Forelimb muscle (tissue), 1 donor: ENCODE data around the gene SCT. TPM values are rescaled to one million over a fixed set of nuclear protein-coding genes. Genes with fewer than 3 reads are reported as not detected.

Experiments used
- DNase-seq: peaks from one replicate; pipeline ENCODE4 v3.0.0-alpha.2; 2013; ENCODE audit warnings: low read depth
- polyA plus RNA-seq: library from polyadenylated mRNA; unstranded; fragments of 120-200 nt; gene quantifications from one replicate; pipeline ENCODE4 v1.2.1, GENCODE V29; 2013; ENCODE audit not compliant: insufficient read length

Gene SCT
- polyA plus RNA-seq, 1 donor: 97.2 TPM

DNA sequence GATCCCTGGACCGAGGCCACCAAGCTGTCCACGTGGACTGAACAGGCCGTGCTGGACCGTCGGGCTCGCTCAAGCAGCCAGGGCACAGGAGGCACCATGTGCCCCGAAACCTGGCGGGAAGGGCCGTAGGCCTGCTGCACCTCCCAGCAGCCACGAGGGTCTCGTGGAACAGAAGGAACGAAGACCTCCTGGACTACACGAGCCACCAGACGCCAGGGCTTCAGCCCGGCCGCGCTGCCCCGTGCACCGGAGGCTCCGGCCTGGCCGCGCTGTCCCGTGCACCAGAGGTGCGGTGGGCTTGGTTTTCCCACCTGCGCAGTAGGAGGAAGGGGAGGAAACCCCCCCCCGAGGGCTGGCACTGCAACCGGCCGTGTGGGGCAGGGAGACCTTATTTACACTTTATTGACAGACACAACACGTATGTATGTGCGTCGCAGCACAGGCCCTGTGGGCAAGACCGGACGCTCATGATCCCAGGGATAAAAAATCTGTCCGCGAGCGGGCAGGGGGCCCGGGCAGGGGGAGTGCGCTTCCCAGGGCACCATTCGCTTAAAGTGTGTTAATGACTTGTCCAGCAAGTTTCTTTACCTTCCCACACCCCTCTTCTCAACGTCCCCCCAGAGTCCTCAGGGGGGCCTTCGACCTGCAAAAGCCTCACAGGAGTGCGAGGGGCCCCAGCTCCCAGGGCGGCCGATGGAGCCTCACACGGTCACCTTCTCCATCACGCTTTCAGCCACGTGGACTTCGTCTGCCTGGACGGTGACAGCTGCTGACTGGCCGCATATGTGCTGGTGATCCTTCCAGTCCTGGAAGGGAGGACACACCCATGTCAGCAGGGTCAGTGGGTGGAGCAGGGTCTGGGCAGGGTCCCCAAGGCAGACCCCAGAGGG, 17.1 kb upstream of the SCT start:
- DNase-seq: no peak

- DNase-seq: no peak
These were observed 16.4 kb upstream of the SCT start for GRCh38 chr11:643366-643765.

- no peak for DNase-seq
These were observed 14.9 kb upstream of the SCT start for GRCh38 chr11:641806-642370.

- no peak for DNase-seq
These were observed 13.2 kb upstream of the SCT start for GRCh38 chr11:640021-640706.

DNA sequence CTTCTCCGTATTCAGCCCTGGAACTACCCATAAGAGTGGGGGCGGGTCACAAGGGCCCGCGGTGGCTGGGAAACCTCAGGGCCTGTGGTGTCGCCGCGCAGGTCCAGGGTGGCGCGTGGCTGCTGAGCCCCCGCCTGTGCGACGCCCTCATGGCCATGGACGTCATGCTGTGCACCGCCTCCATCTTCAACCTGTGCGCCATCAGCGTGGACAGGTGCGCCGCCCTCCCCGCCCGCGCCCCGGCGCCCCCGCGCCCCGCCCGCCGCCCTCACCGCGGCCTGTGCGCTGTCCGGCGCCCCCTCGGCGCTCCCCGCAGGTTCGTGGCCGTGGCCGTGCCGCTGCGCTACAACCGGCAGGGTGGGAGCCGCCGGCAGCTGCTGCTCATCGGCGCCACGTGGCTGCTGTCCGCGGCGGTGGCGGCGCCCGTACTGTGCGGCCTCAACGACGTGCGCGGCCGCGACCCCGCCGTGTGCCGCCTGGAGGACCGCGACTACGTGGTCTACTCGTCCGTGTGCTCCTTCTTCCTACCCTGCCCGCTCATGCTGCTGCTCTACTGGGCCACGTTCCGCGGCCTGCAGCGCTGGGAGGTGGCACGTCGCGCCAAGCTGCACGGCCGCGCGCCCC, 12.5 kb upstream of the SCT start:
- no peak for DNase-seq

GRCh38 chr11:638631-639331, 11.8 kb upstream of the SCT start:
- DNase-seq: no peak

DNA sequence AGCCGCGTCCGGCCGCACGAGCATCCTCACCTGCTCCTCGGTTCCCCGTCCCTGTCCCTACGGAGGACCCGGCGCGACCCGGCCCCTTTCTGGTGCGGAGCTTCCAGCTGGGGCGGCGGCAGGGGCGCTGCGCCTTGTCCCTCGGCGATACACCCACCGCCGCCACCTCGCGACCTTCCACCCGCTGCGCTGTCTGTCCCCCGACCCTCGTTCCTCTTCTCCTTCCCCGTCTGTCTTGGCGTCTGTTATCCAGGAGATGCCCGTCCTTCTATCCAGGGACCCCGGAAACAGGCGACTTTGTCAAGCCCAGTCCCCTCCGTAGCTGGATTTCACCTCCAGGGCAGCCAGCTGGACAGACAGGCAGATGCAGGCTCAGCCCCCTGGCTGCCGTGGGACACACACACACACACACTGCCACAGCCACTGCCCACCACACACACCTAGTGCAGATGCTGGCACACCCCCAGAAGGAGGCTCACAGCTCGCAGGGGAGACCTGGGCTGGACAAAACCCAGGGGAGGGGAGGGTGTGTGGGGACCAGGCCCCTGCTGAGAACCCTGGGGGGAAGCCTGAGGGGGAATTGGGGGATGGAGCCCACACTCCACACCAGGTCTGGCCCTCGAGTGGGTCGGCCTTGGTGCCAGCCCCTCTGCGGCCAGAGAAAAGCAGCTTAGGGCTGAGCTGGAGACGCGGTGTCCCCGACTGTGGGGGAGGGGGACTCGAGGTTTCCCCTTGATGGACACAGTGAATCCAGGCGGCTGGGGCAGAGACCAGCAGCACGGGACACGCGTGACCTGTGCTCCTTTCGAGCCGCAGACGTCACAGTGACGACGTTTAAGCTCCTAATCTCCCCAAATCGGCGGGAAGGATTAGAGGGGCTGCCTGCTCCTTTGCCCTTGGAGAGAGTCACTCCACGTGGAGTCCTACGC, 10.9 kb upstream of the SCT start:
- no peak for DNase-seq

GRCh38 chr11:637333-637592, 10.3 kb upstream of the SCT start:
- DNase-seq: no peak

DNA sequence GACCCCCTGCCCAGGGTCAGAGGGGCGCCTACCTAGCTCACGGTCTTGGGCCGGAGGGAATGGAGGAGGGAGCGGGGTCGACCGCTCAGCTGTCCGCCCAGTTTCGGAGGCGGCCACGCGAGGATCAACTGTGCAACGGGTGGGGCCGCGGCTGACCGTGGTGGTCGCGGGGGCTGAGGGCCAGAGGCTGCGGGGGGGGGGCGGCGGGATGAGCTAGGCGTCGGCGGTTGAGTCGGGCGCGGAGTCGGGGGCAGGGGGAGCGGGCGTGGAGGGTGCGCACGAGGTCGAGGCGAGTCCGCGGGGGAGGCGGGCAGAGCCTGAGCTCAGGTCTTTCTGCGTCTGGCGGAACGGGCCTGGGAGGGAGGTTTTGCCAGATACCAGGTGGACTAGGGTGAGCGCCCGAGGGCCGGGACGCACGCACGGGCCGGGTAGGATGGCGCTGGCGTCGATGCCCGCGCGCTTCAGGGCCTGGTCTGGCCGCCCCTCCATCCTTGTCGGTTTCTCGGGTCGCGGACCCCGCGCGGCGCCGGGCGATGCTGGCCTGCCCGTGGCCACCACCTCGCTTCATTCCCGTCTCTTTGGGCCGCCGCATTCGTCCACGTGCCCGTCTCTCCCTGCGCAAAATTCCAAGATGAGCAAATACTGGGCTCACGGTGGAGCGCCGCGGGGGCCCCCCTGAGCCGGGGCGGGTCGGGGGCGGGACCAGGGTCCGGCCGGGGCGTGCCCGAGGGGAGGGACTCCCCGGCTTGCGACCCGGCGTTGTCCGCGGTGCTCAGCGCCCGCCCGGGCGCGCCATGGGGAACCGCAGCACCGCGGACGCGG, 9.7 kb upstream of the SCT start, which contains the start of gene DRD4:
Gene DRD4 (plus strand): TSS at position 759 of the 822 bp plus-strand sequence. CDS start 36 bp downstream, at position 795.
- DNase-seq: no peak

- no peak for DNase-seq
These were observed 9.0 kb upstream of the SCT start for GRCh38 chr11:635945-636510.

DNA sequence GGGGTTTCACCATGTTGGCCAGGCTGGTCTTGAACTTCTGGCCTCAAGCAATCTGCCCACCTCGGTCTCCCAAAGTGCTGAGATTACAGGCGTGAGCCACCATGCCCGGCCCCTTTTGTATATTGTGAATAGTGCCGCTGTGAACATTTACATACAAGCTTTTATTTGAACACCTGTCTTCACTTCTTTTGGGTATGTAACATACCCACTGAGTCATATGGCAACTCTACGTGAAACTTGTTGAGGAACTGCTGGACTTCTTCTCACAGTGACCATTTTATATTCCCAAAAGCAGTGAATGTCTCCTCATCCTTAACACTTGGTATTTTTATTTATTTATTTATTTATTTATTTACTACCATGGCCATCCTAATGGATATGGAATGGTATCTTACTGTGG, 3.9 kb upstream of the SCT start:
- DNase-seq: no peak

GRCh38 chr11:629237-629583, 2.2 kb upstream of the SCT start:
- DNase-seq: no peak

DNA sequence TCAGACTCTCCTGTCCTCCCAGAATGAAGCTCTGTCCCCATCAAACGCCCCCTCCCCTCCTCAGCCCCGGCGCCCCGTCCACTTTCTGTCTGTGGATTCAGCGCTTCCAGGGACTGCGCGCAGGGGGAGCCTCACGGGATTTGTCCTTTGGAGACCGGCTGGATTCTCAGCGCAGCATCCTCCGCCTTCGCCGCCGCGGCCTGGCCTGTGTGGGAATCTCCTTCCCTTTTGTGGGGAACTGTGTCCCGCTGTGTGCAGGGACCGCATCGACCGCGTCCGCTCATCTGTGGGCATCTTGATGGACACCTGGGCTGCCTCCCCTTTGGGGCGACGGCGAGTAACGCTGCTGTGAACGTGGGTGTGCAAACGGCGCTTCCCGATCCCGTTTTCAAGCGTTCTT, 1.1 kb upstream of the SCT start:
- no peak for DNase-seq

- DNase-seq: no peak
These were observed 261 bp upstream of the SCT start for GRCh38 chr11:627308-627576.

GRCh38 chr11:625636-626268, 1.2 kb downstream of the SCT start:
- DNase-seq: no peak

- no peak for DNase-seq
These were observed 2.0 kb downstream of the SCT start, which contains the start of gene CDHR5 for GRCh38 chr11:624705-625635. CDHR5 (minus strand) TSS chr11:624955; CDS start chr11:624902, 53 bp downstream.

GRCh38 chr11:623999-624704, 2.8 kb downstream of the SCT start:
- no peak for DNase-seq
